NCI-H69 (cell line): Measurements from ENCODE around the gene TNFRSF8.
"Not testable (repeated sequence)": the region's sequence is repeated elsewhere in the genome, so short reads cannot be mapped to it uniquely, and the experiment has no call there.

Experiments
- DNase-seq: peaks from one replicate; lab custom pipeline; 2025; lab: John Stamatoyannopoulos, UW

The TNFRSF8 gene

GRCh38 chr1:12038356-12039163 lies 24.5 kb upstream of the TNFRSF8 start:
- DNase-seq = no peak

- DNase-seq = no peak
Measured at GRCh38 chr1:12039164-12039525, 24.0 kb upstream of the TNFRSF8 start.

DNA sequence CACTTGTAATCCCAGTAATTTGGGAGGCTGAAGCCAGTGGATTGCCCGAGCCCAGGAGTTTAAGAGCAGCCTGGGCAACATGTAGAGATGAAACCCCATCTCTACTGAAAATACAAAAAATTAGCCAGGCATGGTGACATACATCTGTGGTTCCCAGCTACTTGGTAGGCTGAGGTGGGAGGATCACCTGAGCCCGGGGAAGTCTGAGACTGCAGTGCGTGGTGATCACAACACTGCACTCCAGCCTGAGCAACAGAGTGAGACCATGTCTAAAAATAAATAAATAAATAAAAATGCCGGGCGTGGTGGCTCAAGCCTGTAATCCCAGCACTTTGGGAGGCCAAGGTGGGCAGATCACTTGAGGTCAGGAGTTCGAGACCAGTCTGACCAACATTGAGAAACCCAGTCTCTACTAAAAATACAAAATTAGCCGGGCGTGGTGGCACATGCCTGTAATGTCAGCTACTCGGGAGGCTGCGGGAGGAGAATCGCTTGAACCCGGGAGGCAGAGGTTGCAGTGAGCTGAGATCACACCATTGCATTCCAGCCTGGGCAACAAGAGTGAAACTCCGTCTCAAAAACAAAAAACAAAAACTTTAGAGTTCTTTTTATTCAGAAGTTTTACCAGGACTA lies 23.2 kb upstream of the TNFRSF8 start:
- DNase-seq = not testable (repeated sequence)

GRCh38 chr1:12040457-12041051 lies 22.5 kb upstream of the TNFRSF8 start:
- DNase-seq = peak; percentile 91

DNA sequence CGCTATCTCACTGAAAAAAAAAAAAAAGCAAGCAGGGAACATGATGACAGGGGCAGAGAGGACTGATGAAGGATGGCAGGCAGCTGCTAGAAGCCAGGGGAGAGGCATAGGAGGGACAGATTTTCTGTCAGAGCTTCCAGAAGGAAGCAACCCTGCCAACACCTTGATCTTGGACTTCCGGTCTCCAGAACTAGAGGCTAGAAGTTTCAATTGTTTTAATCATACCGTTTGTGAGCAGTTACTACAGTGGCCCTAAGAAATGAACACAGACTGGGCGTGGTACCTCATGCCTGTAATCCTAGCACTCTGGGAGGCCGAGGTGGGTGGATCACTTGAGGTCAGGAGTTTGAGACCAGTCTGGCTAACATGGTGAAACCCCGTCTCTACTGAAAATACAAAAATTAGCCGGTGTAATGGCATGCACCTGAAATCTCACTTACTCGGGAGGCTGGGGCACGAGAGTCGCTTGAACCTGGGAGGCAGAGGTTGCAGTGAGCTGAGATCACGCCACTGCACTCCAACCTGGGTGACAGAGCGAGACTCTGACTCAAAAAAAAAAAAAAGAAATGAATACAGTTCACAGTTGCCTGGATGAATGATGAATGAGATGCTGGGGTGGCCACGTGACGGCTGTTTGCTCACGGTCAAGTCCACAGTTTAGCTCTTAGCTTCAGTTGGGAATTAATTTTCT lies 18.8 kb upstream of the TNFRSF8 start:
- DNase-seq = peak; percentile 42

- DNase-seq = no peak
Measured at GRCh38 chr1:12046749-12047119, 16.4 kb upstream of the TNFRSF8 start.

GRCh38 chr1:12047120-12047876 lies 15.8 kb upstream of the TNFRSF8 start:
- no peak for DNase-seq

GRCh38 chr1:12048372-12048771 lies 14.7 kb upstream of the TNFRSF8 start:
- DNase-seq = no peak

DNA sequence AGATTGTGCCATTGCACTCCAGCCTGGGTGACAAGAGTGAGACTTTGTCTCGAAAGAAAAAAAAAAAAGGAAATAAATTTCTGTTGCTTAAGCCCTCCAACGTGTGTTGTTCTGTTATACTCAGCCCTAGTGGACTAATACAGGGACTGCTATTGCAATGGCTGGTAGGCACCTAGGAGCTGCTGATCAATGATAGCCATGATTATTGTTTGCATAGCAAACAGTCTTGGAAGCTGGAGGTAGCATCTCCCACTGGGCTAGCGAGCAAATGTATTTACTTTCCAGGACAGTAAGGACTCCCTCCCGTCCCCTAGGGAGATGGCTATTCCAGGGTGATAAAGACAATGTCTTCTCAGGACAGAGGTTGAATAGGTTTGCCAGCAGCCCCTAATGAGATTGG lies 13.5 kb upstream of the TNFRSF8 start:
- DNase-seq = peak; percentile 89

GRCh38 chr1:12051361-12051760 lies 11.7 kb upstream of the TNFRSF8 start:
- DNase-seq = no peak

DNA sequence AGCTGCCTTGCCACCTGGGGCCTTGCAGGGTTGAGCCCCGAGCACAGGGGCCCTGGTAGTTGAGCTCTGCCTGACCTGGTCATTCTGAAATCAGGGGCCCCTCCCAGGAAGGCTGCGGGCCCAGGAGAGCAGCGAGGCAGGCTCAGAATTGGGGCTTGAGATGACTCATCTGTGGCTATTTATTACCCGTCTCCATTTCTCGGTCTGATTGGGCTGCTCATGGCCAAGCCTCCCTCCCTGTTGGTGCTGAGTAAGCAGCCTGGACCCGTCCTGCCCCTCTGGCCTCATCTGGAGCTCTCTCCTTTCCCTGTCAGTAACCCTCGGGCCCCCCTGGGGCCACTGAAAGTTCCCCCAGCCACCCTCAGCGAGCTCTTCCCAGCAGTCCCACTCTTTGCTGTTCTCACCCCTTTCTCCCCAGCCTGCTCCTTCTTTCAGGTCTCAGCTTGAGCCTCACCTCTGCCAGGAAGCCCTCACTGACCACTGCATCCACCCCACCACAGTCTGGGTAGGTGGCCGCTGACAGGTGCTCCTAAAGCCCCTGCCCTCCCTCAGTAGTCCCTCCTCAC lies 11.0 kb upstream of the TNFRSF8 start:
- DNase-seq = peak; percentile 42

GRCh38 chr1:12052997-12053686 lies 10.0 kb upstream of the TNFRSF8 start:
- peak; percentile 6 for DNase-seq

DNA sequence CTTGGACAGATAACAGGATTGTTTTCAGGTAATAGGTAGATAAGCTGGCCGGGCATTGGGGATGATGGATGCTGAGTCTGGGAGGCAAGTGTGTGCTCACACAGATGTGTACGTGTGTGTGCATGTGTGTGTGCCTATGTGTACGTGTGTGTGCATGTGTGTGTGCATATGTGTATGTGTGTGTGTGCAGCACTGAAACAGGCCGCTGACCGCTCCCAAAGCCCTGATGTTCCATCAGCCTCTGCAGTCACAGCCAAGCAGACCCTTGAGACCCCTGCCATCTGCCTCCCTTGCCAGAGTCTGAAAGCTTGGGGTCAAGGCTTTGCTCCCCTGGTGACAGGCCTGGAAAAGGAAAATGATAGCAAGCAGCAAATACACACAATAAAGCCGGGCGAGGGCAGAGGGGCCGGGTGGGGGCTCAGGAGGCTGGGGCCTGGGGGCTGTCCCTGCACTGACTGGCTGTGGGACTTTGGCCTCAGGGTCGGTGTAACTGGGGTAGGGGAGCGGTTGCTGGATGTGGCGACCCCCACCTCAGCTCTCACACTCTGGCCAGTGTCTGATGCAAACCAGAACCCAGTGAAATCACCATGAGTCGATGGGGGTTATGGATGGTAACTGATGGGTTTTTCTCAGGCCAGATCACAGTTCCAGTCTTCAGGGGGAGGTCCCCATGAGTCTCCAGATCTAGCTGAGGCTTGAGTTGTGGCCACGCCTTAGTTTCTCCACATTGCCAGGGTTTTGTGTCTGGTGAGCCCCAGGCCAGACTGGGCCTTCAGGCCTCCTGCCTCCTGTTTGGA lies 9.2 kb upstream of the TNFRSF8 start:
- no peak for DNase-seq

DNA sequence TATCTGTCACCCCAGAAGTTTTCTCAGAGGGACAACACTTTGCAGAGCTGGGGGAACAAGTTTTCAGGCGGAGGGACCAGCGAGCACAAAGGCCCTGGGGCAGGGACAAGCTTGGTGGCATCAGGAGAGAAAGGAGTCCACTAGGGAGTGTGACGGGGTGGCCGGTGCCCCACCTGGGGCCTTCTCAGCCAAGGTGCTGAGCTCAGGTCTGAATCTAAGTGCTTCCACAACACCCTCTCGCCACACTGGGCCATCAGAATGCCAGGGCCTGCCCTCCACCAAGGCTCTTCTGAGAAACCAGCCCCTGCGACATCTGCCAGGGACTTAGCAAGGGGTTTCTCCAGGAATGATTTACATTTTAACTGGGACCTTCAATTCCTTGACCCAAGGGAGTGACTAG lies 7.8 kb upstream of the TNFRSF8 start:
- no peak for DNase-seq

DNA sequence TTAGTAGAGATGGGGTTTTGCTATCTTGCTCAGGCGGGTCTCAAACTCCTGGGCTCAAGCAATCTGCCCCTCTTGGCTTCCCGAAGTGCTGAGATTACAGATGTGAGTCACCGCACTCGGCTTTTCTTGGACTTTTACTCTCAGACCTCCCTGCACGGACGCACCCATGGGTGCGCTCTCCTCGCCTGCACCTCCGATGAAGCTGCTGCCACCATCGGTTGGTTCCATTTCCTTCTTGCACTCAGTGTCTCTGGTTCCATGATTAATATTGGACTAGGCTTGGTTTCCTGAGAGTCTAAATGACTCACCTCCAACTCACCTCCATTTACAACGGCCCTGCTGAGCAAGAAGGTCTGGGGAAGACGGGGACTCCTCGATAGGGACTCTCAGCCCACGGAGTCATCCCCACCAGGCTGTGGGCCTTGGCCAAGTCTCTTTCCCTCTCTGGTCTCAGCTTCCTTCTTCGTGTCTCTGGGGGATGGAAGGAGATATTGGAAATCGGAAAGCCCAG lies 6.7 kb upstream of the TNFRSF8 start:
- DNase-seq = no peak

GRCh38 chr1:12057382-12057781 lies 5.7 kb upstream of the TNFRSF8 start:
- DNase-seq = no peak

GRCh38 chr1:12057940-12058687 lies 5.0 kb upstream of the TNFRSF8 start:
- DNase-seq = no peak

GRCh38 chr1:12059226-12059625 lies 3.9 kb upstream of the TNFRSF8 start:
- DNase-seq = no peak

DNA sequence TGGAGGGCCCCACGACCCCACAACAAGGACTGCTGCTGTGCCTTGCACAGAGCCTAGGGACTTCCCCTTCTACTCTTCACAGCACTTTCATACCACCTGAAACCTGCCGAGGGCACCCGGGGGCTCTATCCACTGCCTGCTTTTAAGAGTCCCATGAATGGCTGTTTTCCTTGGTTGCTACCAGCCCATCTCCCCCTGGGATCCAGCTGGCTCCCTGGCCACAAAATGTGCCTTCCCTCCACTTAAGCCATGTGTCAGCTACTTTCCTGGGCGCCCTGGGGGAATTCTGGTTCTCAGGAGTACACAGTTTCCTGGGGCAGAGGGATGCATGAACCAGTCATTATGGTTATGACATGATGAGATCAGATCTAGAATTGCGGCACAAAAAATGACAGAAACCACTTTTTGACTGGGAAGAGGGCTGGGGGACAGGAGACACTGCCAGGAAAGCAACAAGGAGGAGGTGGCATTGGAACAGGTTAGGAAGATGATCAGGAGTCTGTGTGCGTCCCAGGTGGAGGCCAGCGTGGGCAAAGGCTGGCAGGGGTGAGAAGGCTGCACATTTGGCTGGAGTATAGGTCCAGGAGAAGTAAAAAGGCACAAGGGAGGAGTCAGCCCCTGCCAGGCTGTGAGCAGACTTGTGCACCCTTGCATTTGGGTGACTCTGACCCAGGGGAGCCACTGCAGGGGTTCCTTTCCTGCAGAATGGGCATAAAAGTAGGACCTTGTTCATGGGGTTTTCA lies 3.2 kb upstream of the TNFRSF8 start:
- peak; percentile 59 for DNase-seq
